Eye (tissue), 1 donor: ENCODE data around the gene ALK.

ENCODE experiments used
- DNase-seq: peaks from one replicate; pipeline ENCODE4 v3.0.0-alpha.2; 2015

The ALK gene

DNA sequence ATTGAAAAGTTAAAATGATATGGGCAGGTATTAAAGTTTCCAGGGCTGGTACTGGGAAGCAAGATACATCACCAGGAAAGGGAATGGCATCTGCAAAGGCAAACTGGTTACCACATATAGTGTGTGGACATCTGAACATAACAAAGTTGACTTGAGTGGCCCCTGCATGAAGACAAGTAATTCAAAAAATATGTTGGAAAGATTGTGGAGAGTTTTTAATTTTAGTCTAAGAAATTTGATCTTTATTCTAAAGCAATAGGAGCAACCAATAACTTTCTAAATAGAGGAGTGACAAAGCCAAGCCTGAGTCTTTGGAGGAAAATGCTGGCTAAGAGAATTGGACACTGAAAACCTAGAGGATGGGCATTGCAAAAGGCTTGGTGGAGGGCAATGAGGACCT lies 278.2 kb downstream of the ALK start:
- DNase-seq = no peak

DNA sequence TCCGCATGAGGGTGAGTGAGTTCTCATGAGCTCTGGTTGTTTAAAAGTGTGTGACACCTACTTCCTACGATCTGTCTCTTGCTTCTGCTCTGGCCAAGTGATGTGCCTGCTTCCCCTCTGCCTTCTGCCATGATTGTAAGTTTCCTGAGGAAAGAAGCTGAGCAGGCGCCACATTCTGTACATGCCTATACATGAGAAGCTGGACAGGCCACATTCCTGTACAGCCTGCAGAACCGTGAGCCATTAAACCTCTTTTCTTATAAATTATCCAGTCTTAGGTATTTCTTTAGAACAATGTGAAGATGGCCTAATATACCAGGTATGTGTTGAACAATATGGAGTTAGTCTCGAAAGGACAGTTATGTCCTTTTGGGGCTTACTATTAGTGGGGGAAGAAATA lies 281.0 kb downstream of the ALK start:
- DNase-seq = no peak

- no peak for DNase-seq
Measured at GRCh38 chr2:29638641-29639040, 282.7 kb downstream of the ALK start.

DNA sequence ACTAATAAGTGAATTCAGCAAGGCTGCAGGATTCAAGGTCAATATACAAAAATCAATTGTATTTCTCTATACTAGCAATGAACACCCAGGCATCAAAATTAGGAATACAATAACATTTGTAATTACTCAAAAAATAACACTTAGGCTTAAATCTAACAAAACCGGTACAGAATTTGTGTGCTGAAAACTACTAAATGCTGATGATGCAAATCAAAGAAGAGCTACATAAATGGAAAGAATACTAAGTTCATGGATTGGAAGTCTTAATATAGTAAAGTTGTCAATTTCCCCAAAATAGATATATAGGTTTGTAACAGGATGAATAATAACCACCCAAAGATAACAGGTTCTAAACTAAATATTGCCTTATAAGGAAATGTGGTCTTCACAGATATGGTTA lies 286.5 kb downstream of the ALK start:
- DNase-seq = no peak

DNA sequence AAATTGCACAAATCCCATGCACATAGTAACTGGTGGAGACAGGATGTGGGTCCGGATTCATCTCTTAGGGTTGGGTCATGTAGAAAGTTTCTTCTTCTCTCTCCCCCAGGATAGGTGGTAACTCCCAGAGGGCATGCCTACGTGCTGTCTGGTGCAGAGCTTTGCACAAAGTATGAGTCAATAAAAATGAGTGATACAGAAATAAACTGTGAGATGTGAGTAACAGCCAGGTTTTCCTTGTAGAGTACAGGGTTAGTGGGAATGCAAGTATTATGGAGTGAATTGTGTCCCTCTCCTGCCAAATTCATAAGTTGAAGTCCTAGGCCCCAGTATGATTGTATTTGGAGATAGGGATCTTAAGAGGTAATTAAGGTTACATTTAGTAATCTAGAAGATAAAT lies 289.4 kb downstream of the ALK start:
- DNase-seq = no peak

- DNase-seq = no peak
Measured at GRCh38 chr2:29629495-29629894, 291.9 kb downstream of the ALK start.

DNA sequence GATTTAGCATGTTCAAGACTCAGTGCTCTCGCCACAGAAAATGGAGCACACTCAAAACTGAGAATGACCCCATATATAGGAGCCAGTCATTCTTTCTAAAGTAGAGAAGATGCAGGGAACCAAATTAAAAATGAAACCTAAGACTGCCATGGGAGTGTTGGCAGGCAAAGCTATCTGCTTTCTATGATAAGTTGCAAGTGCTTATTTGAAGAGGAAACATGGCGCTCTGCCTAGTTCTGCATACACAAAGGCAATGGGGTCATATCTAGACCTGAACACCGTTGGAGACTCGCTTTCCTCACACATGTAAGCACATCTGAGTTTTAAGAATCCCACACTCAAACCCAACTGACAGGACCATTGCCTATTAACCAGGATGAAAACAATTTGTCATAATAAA lies 292.5 kb downstream of the ALK start:
- no peak for DNase-seq

DNA sequence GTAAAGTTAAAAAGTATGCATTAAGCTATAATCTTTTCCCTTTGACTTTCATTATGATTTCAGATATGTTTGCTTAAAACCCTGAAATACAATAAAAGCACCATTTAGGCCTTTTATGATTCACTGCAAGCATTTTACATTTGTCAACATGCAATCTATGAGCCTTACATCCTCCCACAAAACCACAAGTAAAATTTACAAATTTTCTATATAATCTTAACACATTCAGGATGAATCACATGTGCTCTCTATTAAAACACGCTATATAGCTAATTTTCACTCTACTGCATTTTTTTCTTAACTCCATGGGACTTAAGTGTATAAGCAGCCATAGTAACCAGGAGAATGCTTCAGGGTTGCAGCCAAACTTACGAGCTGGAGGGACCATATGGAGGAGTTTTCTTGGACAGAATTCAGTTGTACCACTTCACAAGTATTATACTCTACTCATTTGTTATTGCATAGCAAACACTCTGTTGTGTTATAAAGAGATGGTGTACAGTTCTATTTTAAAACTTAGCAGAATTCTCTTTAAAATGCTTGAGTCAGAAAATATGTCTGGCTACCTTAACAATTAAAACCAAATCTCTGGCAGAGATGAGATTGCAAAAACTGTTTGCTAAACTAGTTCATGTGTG lies 293.2 kb downstream of the ALK start:
- DNase-seq = peak; percentile 21

DNA sequence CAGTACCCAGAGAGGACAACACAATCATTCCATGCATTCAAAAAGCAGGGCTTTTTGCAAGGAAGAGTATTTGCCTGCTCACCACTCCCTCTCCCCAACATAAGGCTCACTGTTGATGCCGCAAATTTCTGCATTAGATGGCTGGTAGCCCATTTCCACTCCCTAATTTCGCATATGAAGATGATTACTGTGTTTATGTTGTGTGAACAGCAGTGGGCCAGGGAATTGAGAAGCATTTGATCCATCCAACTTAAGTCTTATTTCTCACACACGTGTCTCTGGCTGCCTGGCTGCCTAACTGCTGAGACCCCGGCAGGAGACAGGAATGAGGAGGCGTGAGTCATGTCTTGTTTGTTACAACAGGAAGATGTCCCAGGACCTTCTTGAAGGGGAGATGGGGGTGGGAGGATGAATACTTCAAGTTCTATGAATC lies 294.1 kb downstream of the ALK start:
- DNase-seq = peak; percentile 59

- DNase-seq = no peak
Measured at GRCh38 chr2:29620890-29621289, 300.5 kb downstream of the ALK start.

GRCh38 chr2:29619689-29620088 lies 301.7 kb downstream of the ALK start:
- DNase-seq = no peak

DNA sequence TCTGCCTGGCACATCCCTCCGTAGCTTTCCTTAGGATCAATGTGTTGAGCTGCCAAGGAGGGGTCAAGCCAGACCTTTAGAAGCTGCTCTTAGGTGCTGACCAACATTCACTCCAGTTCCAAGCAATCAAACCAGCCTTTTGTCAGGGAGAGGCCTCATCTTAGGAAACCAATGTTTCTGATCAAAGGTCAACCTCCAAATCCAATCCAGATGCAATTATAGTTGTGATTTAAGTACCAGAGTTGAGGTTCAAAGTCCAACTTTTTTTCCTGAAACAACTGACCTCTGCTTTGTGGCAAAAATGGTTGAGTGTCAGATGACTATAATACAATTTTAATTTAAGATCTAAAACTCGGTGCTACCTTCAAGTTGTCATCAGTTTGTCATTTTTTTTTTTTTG lies 303.4 kb downstream of the ALK start:
- DNase-seq = no peak

GRCh38 chr2:29617351-29617750 lies 304.0 kb downstream of the ALK start:
- DNase-seq = no peak

DNA sequence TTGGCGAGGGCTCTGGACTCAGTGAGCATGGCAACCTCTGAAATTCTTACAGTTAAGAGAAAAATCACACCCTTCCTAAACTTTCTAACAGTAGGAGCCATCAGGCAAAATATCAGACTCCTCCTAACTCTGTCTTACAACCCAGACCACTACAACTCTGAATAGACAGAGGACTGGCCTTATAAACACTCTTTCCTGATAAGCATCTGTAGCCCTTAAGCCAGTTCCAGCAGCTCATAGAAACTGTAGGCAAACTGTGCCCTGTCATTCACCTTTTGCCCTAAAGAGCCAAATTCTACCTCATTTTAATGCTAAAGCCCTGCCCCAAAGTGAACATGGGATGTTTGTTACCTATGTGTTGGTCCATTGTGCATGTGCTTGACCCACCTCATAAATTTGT lies 304.8 kb downstream of the ALK start:
- DNase-seq = no peak

- DNase-seq = no peak
Measured at GRCh38 chr2:29615841-29616240, 305.5 kb downstream of the ALK start.

DNA sequence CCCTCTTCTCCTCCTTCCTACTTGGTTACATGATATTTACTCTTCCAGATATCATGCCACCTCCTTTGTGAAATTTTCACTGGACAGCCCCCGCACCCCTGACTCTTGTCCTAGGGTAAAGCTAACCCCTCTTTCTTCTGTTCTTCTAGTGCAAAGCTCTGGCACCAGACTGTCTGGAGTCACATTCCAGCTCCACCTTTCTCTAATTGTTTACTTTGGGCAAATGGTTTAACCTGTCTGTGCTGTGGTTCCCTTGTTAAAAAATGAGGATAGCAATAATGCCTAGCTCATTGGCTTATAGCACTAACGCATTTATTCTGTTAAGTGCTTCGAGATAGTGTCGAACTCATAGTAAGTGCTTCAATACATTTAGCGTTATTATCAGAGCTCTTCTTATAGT lies 306.2 kb downstream of the ALK start:
- DNase-seq = no peak

DNA sequence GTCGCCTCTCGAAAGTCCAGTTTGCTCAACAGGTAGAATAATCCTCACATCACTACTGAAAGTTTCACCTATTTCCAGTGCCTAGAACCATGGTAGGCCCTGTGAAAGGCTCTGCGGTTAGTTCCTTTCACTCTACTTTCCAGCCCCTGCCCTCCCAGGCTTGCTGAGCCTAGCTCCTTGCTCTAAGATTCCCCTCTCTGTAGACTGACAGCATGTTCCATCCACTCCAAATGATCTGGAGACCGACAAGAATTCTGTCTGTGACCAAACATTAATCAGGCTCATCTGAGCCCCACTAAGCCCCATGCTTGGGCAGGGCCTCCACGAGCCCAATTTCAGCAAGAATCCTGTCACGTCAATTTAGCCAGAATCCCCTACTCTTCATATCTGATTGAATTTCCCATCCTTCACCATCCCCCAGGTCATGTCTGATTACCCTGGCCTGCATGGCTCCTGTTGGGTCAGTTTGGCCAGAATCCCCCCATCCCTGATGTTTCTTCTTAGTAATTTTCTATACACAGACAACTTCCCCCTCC lies 307.0 kb downstream of the ALK start:
- DNase-seq = no peak

GRCh38 chr2:29613792-29614266 lies 307.6 kb downstream of the ALK start:
- no peak for DNase-seq

- DNase-seq = no peak
Measured at GRCh38 chr2:29613067-29613466, 308.3 kb downstream of the ALK start.

DNA sequence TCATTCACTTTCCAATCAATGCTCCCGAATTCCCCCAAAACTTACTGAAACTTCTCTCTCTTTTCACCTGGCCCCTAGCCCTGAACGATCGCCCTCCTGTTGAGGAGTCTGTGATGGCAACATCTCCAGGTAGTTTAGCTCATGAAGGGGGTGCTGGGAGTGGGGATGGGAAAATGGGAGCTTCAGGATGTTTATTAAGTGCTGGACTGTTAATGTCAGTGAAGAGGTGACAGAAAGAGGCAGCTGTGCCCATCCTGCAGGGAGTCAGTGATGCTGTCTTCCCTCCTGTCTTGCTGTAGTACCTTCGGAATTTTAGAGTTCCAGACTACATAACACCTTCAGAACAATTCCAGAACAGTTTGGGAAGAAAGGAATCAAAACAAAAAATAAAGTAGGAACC lies 308.8 kb downstream of the ALK start:
- no peak for DNase-seq

DNA sequence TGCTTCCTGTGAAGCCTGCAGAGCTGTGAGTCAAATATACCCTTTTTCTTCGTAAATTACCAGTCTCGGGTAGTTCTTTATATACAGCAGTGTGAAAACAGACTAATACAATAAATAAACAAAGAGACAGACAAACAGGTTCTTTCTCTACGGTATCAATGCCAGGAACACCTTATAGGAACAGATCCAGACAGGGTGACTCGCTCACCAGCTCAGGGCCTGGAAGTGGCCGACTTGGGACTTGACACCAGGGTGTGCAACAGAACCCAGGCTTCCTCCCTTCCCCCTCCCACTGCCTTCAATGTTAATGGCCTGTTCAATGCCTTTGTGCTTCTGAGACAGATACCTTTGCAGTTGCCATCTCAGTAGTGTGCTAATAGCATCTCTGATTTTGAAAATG lies 309.5 kb downstream of the ALK start:
- no peak for DNase-seq

DNA sequence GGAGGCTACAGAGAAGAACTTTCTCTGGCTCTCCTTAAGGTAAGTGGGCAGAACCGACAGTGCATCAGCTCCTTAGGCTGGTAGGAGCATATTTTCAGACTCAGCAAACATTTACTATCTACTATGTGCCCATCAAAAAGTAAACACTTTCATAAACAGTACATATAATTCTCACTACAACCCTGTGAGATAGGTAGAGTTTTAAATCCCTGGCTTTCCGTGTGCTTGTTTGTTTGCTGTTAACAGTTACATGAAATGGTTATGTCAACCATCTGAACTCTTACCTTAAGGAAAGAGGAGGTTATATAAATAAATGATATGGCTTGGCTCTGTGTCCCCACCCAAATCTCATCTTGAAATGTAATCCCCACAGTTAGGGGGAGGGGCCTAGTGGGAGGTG lies 310.1 kb downstream of the ALK start:
- DNase-seq = no peak

GRCh38 chr2:29610569-29610968 lies 310.8 kb downstream of the ALK start:
- no peak for DNase-seq

DNA sequence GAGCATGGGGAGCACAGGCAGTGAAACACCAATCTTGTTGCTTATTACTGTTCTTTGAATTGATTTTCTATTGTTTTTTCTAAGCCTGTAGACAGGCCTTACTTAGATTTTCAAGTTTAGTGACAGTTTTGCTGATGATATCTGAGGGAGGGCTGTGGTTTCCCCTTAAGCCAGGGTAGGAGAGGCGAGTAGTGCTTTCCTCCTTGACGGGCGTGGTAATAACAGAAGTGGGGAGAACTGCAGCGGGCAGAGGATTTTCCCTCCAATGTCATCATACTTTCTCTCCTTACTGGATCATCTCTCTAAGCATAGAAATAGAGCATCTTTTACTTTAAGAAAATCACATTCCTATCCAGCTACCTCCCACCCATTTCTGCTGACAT lies 314.4 kb downstream of the ALK start:
- no peak for DNase-seq
